HepG2 (cell line): ENCODE measurements around the gene FANCL. TPM values are rescaled to one million over a fixed set of nuclear protein-coding genes. Genes with fewer than 3 reads are reported as not detected.
A peak's percentile ranks its signal among the peaks of the same experiment; 100 is the strongest.

ENCODE experiments used
- AGO2 ChIP-seq: fragments of 200-400 bp; formaldehyde crosslinking; optimal IDR thresholded peaks from 2 replicates; pipeline ENCODE3; 2017; ENCODE audit warnings: mild to moderate bottlenecking, low read depth, low read length, moderate library complexity
- ETV6 ChIP-seq: sonication (generic); formaldehyde crosslinking; conservative IDR thresholded peaks from 2 replicates; pipeline ENCODE4 v1.4.0; 2020; ENCODE audit warnings: missing genetic modification reagents
- MIER2 ChIP-seq: IDR thresholded peaks from 2 replicates; pipeline ENCODE4 v1.6.1; 2016; ENCODE audit warnings: missing biosample characterization, missing genetic modification reagents
- RAD21 ChIP-seq: fragments of 450-650 bp; formaldehyde crosslinking; IDR thresholded peaks from 2 replicates; pipeline ENCODE4 v1.5.0; 2020; ENCODE audit warnings: mild to moderate bottlenecking
- SNRNP70 ChIP-seq: fragments of 200-400 bp; formaldehyde crosslinking; IDR thresholded peaks from 2 replicates; pipeline ENCODE4 v1.6.1; 2017; ENCODE audit warnings: mild to moderate bottlenecking, low read depth, low read length, moderate library complexity
- ZFP37 ChIP-seq: sonication (generic); formaldehyde crosslinking; IDR thresholded peaks from 2 replicates; pipeline ENCODE4 v1.4.0; 2020; ENCODE audit warnings: missing genetic modification reagents, borderline replicate concordance
- ZFX ChIP-seq: sonication (generic); formaldehyde crosslinking; IDR thresholded peaks from 2 replicates; pipeline ENCODE4 v1.4.0; 2020; ENCODE audit warnings: mild to moderate bottlenecking, low read depth, missing genetic modification reagents, moderate library complexity
- ZNF224 ChIP-seq: sonication (generic); formaldehyde crosslinking; IDR thresholded peaks from 2 replicates; pipeline ENCODE4 v1.5.0; 2020; ENCODE audit warnings: mild to moderate bottlenecking, missing genetic modification reagents
- ZNF3 ChIP-seq: IDR thresholded peaks from 2 replicates; pipeline ENCODE4 v1.7.0; 2017; ENCODE audit warnings: inconsistent platforms
- ZNF773 ChIP-seq: sonication (generic); formaldehyde crosslinking; IDR thresholded peaks from 2 replicates; pipeline ENCODE4 v1.4.0; 2020; ENCODE audit warnings: missing genetic modification reagents, borderline replicate concordance
- ZNF839 ChIP-seq: sonication (generic); formaldehyde crosslinking; IDR thresholded peaks from 2 replicates; pipeline ENCODE4 v1.4.0; 2020; ENCODE audit warnings: missing genetic modification reagents, mild to moderate bottlenecking, borderline replicate concordance
- ZNF891 ChIP-seq: sonication (generic); formaldehyde crosslinking; IDR thresholded peaks from 2 replicates; pipeline ENCODE4 v1.5.0; 2020; ENCODE audit warnings: mild to moderate bottlenecking, missing genetic modification reagents
- polyA plus RNA-seq, 8 experiments: library from polyadenylated mRNA; depleted of rRNA in 3 of 8; stranded (reverse) in 7 of 8; unstranded in 1 of 8; fragments of >200 nt; fragmentation: Illumina TruSeq in 4 of 8; extraction: Trizol in 4 of 8; gene quantifications; 2 replicates each; pipeline versions ENCODE4 v1.2.1 to v1.2.3, GENCODE V29; 2011 to 2016; ENCODE audit warnings: low read depth in 4 of 8, missing spikeins in 1 of 8, mixed read lengths in 1 of 8; ENCODE audit not compliant: insufficient read depth in 1 of 8
- total RNA-seq, 5 experiments: library from RNA; depleted of rRNA; stranded (reverse); fragments of >200 nt; fragmentation: Illumina TruSeq; extraction: Trizol; gene quantifications; 2 replicates each; pipeline ENCODE4 v1.2.3, GENCODE V29; 2016; ENCODE audit warnings: low read depth in 1 of 5
- TF ChIP-seq, protein P1 (sequence below): sonication (generic); formaldehyde crosslinking; IDR thresholded peaks from 2 replicates; pipeline ENCODE4 v1.5.0; 2020; ENCODE audit warnings: mild to moderate bottlenecking, missing genetic modification reagents, borderline replicate concordance
- TF ChIP-seq, protein P2 (sequence below): sonication (generic); formaldehyde crosslinking; IDR thresholded peaks from 2 replicates; pipeline ENCODE4 v1.5.0; 2020; ENCODE audit warnings: mild to moderate bottlenecking, missing genetic modification reagents, borderline replicate concordance
- TF ChIP-seq, protein P3 (sequence below): sonication (generic); formaldehyde crosslinking; IDR thresholded peaks from 2 replicates; pipeline ENCODE4 v1.4.0; 2020; ENCODE audit warnings: low read depth, missing genetic modification reagents

FANCL gene
- total and polyA plus RNA-seq, 2 of the 13 experiments (the other 11 are each of a cell fraction or from before 2014, with no cell fraction given) = 40.7 to 66.8 TPM

DNA sequence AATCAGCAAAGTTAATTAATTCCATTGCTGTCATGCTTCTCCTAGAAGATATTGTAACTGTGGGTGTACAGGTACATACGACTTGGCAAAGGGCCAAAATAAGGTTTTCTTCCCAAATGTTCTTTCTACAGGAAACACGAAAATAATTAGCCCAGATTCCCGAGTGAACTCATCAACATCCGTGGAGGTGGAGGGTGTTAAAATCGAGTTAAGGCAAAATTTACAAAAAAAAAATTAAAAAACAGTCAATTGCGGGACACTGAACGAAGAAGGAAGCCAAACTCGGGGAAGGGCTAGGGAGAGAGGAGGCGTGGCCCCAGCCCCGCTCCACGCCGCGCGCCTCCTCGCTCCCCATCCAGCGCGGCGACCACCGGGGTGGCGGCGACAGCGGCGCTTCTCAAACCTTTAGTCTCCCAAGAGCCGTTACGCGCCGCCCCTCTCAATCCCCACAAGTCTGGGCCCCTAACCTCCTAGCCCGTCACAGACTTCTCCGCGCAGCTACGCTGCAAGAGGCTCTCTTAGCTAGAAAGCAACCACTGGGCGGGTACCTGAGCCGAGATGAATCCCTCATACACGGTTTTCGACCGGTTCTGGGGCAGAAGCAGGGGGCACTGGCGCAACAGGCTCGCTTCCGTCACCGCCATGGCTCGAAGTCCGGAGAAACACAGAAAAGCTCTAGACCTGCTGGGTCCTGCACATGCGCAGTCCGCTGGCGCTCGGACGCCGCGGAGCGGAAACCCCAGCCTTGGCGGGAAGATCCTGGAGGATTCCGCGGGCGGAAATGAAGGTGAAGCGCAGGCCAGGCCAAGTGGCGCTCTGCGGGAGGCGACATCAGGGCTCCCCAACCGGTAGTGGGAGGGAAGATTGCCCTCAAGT, at the start of gene FANCL (continued):
- TF ChIP-seq SNRNP70 = no peak
- peak; percentile 49; the same call in 1 of the 2 replicates for TF ChIP-seq RAD21 (CRISPR knock-in tag)
- TF ChIP-seq, protein P1, sequence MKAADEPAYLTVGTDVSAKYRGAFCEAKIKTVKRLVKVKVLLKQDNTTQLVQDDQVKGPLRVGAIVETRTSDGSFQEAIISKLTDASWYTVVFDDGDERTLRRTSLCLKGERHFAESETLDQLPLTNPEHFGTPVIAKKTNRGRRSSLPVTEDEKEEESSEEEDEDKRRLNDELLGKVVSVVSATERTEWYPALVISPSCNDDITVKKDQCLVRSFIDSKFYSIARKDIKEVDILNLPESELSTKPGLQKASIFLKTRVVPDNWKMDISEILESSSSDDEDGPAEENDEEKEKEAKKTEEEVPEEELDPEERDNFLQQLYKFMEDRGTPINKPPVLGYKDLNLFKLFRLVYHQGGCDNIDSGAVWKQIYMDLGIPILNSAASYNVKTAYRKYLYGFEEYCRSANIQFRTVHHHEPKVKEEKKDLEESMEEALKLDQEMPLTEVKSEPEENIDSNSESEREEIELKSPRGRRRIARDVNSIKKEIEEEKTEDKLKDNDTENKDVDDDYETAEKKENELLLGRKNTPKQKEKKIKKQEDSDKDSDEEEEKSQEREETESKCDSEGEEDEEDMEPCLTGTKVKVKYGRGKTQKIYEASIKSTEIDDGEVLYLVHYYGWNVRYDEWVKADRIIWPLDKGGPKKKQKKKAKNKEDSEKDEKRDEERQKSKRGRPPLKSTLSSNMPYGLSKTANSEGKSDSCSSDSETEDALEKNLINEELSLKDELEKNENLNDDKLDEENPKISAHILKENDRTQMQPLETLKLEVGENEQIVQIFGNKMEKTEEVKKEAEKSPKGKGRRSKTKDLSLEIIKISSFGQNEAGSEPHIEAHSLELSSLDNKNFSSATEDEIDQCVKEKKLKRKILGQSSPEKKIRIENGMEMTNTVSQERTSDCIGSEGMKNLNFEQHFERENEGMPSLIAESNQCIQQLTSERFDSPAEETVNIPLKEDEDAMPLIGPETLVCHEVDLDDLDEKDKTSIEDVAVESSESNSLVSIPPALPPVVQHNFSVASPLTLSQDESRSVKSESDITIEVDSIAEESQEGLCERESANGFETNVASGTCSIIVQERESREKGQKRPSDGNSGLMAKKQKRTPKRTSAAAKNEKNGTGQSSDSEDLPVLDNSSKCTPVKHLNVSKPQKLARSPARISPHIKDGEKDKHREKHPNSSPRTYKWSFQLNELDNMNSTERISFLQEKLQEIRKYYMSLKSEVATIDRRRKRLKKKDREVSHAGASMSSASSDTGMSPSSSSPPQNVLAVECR (CRISPR knock-in tag) = peak; percentile 90; the same call in 1 of the 2 replicates
- TF ChIP-seq ZNF224 = peak; percentile 97
- TF ChIP-seq AGO2 = peak; percentile 85
- TF ChIP-seq, protein P2, sequence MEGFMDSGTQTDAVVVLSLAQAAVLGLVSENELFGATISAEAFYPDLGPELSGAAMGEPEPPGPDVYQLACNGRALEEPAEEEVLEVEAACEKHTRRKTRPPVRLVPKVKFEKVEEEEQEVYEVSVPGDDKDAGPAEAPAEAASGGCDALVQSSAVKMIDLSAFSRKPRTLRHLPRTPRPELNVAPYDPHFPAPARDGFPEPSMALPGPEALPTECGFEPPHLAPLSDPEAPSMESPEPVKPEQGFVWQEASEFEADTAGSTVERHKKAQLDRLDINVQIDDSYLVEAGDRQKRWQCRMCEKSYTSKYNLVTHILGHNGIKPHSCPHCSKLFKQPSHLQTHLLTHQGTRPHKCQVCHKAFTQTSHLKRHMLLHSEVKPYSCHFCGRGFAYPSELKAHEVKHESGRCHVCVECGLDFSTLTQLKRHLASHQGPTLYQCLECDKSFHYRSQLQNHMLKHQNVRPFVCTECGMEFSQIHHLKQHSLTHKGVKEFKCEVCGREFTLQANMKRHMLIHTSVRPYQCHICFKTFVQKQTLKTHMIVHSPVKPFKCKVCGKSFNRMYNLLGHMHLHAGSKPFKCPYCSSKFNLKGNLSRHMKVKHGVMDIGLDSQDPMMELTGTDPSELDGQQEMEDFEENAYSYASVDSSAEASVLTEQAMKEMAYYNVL = peak; percentile 78; the same call in 1 of the 2 replicates
- peak; percentile 76 for TF ChIP-seq ZNF773 (CRISPR knock-in tag)
- peak; percentile 82 for TF ChIP-seq ZFP37 (CRISPR knock-in tag)
- 0 out of 2 replicates have a peak, but pooled peaks have one; percentile 97 for TF ChIP-seq ZNF839 (CRISPR knock-in tag)
- TF ChIP-seq ZFX (CRISPR knock-in tag) = peak; percentile 92
- TF ChIP-seq MIER2 = peak; percentile 81
- TF ChIP-seq ZNF891 (CRISPR knock-in tag) = peak; percentile 99
- TF ChIP-seq, protein P3, sequence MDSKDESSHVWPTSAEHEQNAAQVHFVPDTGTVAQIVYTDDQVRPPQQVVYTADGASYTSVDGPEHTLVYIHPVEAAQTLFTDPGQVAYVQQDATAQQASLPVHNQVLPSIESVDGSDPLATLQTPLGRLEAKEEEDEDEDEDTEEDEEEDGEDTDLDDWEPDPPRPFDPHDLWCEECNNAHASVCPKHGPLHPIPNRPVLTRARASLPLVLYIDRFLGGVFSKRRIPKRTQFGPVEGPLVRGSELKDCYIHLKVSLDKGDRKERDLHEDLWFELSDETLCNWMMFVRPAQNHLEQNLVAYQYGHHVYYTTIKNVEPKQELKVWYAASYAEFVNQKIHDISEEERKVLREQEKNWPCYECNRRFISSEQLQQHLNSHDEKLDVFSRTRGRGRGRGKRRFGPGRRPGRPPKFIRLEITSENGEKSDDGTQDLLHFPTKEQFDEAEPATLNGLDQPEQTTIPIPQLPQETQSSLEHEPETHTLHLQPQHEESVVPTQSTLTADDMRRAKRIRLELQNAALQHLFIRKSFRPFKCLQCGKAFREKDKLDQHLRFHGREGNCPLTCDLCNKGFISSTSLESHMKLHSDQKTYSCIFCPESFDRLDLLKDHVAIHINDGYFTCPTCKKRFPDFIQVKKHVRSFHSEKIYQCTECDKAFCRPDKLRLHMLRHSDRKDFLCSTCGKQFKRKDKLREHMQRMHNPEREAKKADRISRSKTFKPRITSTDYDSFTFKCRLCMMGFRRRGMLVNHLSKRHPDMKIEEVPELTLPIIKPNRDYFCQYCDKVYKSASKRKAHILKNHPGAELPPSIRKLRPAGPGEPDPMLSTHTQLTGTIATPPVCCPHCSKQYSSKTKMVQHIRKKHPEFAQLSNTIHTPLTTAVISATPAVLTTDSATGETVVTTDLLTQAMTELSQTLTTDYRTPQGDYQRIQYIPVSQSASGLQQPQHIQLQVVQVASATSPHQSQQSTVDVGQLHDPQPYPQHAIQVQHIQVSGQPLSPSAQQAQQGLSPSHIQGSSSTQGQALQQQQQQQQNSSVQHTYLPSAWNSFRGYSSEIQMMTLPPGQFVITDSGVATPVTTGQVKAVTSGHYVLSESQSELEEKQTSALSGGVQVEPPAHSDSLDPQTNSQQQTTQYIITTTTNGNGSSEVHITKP (CRISPR knock-in tag) = peak; percentile 82; the same call in 1 of the 2 replicates
- peak; percentile 90 for TF ChIP-seq ETV6
- TF ChIP-seq ZNF3 = no peak; the same call in 1 of the 2 replicates
